GM12864 (cell line): ENCODE data around the gene PTGES3L.
"Not testable (repeated sequence)": the region's sequence is repeated elsewhere in the genome, so short reads cannot be mapped to it uniquely, and the experiment has no call there.

ENCODE experiments used
- DNase-seq: peaks from one replicate; pipeline ENCODE4 v3.0.0-alpha.2; 2011; ENCODE audit warnings: low read depth
- H3K4me3 ChIP-seq: 2 replicates; pipeline ENCODE4 v1.5.1; 2011; ENCODE audit warnings: mild to moderate bottlenecking, low read depth, low read length, control low read depth
- CTCF ChIP-seq: IDR thresholded peaks from 2 replicates; pipeline ENCODE4 v1.5.1; 2011; ENCODE audit warnings: low read depth, mild to moderate bottlenecking, moderate library complexity, low read length, control low read depth, inconsistent platforms; ENCODE audit errors: missing control alignments

The PTGES3L gene

GRCh38 chr17:42920922-42921321, 59.0 kb downstream of the PTGES3L start:
- no peak overlapping the region for H3K4me3 ChIP-seq
- no peak for DNase-seq
- TF ChIP-seq CTCF = no peak

GRCh38 chr17:42920106-42920900, 59.6 kb downstream of the PTGES3L start:
- TF ChIP-seq CTCF = no peak
- no peak for DNase-seq
- H3K4me3 ChIP-seq = no peak overlapping the region

GRCh38 chr17:42919522-42920077, 60.3 kb downstream of the PTGES3L start:
- H3K4me3 ChIP-seq, DNase-seq: not testable (repeated sequence)

- no peak for DNase-seq
Measured at GRCh38 chr17:42918902-42919521, 60.9 kb downstream of the PTGES3L start.

More at GRCh38 chr17:42918902-42919521, 60.9 kb downstream of the PTGES3L start:
- H3K4me3 ChIP-seq = no peak overlapping the region
- TF ChIP-seq CTCF = no peak
